NT2/D1 (cell line): Measurements from ENCODE around the gene CDHR4.
"Not testable (repeated sequence)": the region's sequence is repeated elsewhere in the genome, so short reads cannot be mapped to it uniquely, and the experiment has no call there.

Source experiments
- DNase-seq: peaks from one replicate; pipeline ENCODE4 v3.0.0-alpha.2; 2011; ENCODE audit warnings: low read depth, low spot score
- H3K27me3 ChIP-seq: 2 replicates; pipeline ENCODE4 v1.6.0; 2011; ENCODE audit warnings: mild to moderate bottlenecking; ENCODE audit not compliant: insufficient read length, insufficient read depth
- H3K36me3 ChIP-seq: 2 replicates; pipeline ENCODE4 v1.6.1; 2011; ENCODE audit warnings: mild to moderate bottlenecking, low read length, mixed read lengths; ENCODE audit not compliant: insufficient read depth, insufficient read length
- H3K4me1 ChIP-seq: 2 replicates; pipeline ENCODE4 v1.5.1; 2011; ENCODE audit not compliant: insufficient read depth, insufficient read length
- H3K4me3 ChIP-seq: 2 replicates; pipeline ENCODE4 v1.5.1; 2011; ENCODE audit warnings: low read depth; ENCODE audit not compliant: insufficient read length
- H3K9ac ChIP-seq: 2 replicates; pipeline ENCODE4 v1.6.0; 2011; ENCODE audit warnings: low read depth; ENCODE audit not compliant: insufficient read length
- H3K9me3 ChIP-seq: 2 replicates; pipeline ENCODE4 v1.5.1; 2011; ENCODE audit warnings: mild to moderate bottlenecking, low read length; ENCODE audit not compliant: insufficient read depth
- SUZ12 ChIP-seq: IDR thresholded peaks from 2 replicates; pipeline ENCODE4 v1.6.1; 2011; ENCODE audit not compliant: insufficient read length, insufficient read depth; ENCODE audit errors: extremely low read depth
- YY1 ChIP-seq: IDR thresholded peaks from 2 replicates; pipeline ENCODE4 v1.6.1; 2011; ENCODE audit not compliant: insufficient read length, insufficient read depth
- ZNF274 ChIP-seq: IDR thresholded peaks from 2 replicates; pipeline ENCODE4 v1.6.1; 2011; ENCODE audit warnings: mild to moderate bottlenecking, low read depth, low read length

The CDHR4 gene

GRCh38 chr3:49781415-49782199 lies 18.1 kb downstream of the CDHR4 start:
- H3K27me3 ChIP-seq = no peaks in the 10 kb centered on the region
- H3K4me1 ChIP-seq = peaks cover 3% of the 10 kb centered on the region
- TF ChIP-seq SUZ12 (no peak), YY1 (no peak)
- H3K9me3 ChIP-seq = no peaks in the 10 kb centered on the region
- H3K36me3 ChIP-seq = peaks cover 56% of the 10 kb centered on the region
- H3K9ac ChIP-seq = no peak overlapping the region
- no peak overlapping the region for H3K4me3 ChIP-seq
- DNase-seq = no peak

- H3K4me1 ChIP-seq, H3K27me3 ChIP-seq, H3K9ac ChIP-seq, H3K9me3 ChIP-seq, H3K4me3 ChIP-seq, DNase-seq: not testable (repeated sequence)
- H3K36me3 ChIP-seq = peaks cover 56% of the 10 kb centered on the region
Measured at GRCh38 chr3:49780975-49781365, 18.7 kb downstream of the CDHR4 start.

- no peak for TF ChIP-seq YY1
- no peak for TF ChIP-seq SUZ12
- TF ChIP-seq ZNF274 = no peak
- Histone ChIP-seq H3K4me1 (peaks cover 3% of the 10 kb centered on the region), H3K9ac (no peak overlapping the region), H3K9me3 (no peaks in the 10 kb centered on the region), H3K4me3 (no peak overlapping the region), H3K36me3 (peaks cover 60% of the 10 kb centered on the region), H3K27me3 (no peaks in the 10 kb centered on the region)
- no peak for DNase-seq
Measured at GRCh38 chr3:49780080-49780974, 19.3 kb downstream of the CDHR4 start.

- no peak overlapping the region for H3K9ac ChIP-seq
- H3K4me1 ChIP-seq = no peaks in the 10 kb centered on the region
- DNase-seq = no peak
- no peaks in the 10 kb centered on the region for H3K9me3 ChIP-seq
- H3K4me3 ChIP-seq = no peak overlapping the region
- TF ChIP-seq ZNF274 (no peak), SUZ12 (no peak), YY1 (no peak)
- no peaks in the 10 kb centered on the region for H3K27me3 ChIP-seq
- peaks cover 61% of the 10 kb centered on the region for H3K36me3 ChIP-seq
Measured at GRCh38 chr3:49779358-49780079, 20.2 kb downstream of the CDHR4 start.

GRCh38 chr3:49776101-49776500 lies 23.6 kb downstream of the CDHR4 start:
- not testable (repeated sequence) for H3K4me3 ChIP-seq, H3K27me3 ChIP-seq, H3K4me1 ChIP-seq, H3K9me3 ChIP-seq, H3K9ac ChIP-seq, DNase-seq
- peaks cover 46% of the 10 kb centered on the region for H3K36me3 ChIP-seq

GRCh38 chr3:49775538-49775937 lies 24.1 kb downstream of the CDHR4 start:
- no peak for DNase-seq

GRCh38 chr3:49772703-49773102 lies 27.0 kb downstream of the CDHR4 start:
- no peaks in the 10 kb centered on the region for H3K4me1 ChIP-seq
- no peak for DNase-seq
- no peak overlapping the region for H3K4me3 ChIP-seq
- H3K36me3 ChIP-seq = peaks cover 41% of the 10 kb centered on the region
- no peaks in the 10 kb centered on the region for H3K9me3 ChIP-seq
- TF ChIP-seq YY1 = no peak
- TF ChIP-seq ZNF274 = no peak
- no peak for TF ChIP-seq SUZ12
- no peaks in the 10 kb centered on the region for H3K27me3 ChIP-seq
- H3K9ac ChIP-seq = no peak overlapping the region

More at GRCh38 chr3:49775538-49775937, 24.1 kb downstream of the CDHR4 start:
- TF ChIP-seq SUZ12 (no peak), ZNF274 (no peak), YY1 (no peak)
- H3K27me3 ChIP-seq = no peaks in the 10 kb centered on the region
- no peaks in the 10 kb centered on the region for H3K9me3 ChIP-seq
- no peak overlapping the region for H3K9ac ChIP-seq
- no peak overlapping the region for H3K4me3 ChIP-seq
- peaks cover 48% of the 10 kb centered on the region for H3K36me3 ChIP-seq
- no peaks in the 10 kb centered on the region for H3K4me1 ChIP-seq
